HL-60 (cell line): Measurements from ENCODE around the gene APBA2.

ENCODE experiments used
- TF ChIP-seq, protein P1 (sequence below): IDR thresholded peaks from one replicate; pipeline ENCODE4 v1.5.1; 2011; ENCODE audit warnings: low read length, control low read depth, inconsistent platforms; ENCODE audit not compliant: insufficient read depth
- TF ChIP-seq, protein P2 (sequence below): IDR thresholded peaks from 2 replicates; pipeline ENCODE4 v1.6.1; 2012; ENCODE audit warnings: low read depth; ENCODE audit not compliant: insufficient replicate concordance

DNA sequence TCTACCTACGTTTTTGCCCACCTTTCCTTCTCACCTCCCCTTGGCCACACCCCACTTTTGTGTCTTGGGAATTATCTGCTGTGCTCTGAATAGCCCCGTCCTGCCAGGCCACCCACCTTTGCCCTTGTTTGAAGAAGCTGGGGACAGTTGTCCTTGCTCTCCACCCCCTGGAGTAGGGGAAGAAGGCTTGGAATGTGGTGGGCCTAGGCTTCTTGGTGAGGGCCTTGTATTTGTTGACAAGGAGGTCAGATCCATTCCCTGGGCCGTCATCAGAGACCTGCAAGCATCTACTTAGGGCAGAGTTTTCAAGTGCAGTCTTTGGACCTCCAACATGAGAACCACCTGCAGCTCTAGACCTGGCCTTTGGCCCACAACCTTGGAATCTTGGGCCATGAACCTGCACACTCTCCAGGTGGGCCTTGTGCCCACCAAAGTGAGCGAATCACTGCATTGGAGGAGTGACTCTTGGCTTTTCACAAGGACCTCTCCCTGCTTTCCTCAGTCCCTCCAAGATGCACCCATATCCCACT lies 160.6 kb downstream of the APBA2 start:
- TF ChIP-seq, protein P1, sequence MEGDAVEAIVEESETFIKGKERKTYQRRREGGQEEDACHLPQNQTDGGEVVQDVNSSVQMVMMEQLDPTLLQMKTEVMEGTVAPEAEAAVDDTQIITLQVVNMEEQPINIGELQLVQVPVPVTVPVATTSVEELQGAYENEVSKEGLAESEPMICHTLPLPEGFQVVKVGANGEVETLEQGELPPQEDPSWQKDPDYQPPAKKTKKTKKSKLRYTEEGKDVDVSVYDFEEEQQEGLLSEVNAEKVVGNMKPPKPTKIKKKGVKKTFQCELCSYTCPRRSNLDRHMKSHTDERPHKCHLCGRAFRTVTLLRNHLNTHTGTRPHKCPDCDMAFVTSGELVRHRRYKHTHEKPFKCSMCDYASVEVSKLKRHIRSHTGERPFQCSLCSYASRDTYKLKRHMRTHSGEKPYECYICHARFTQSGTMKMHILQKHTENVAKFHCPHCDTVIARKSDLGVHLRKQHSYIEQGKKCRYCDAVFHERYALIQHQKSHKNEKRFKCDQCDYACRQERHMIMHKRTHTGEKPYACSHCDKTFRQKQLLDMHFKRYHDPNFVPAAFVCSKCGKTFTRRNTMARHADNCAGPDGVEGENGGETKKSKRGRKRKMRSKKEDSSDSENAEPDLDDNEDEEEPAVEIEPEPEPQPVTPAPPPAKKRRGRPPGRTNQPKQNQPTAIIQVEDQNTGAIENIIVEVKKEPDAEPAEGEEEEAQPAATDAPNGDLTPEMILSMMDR: no peak
- TF ChIP-seq, protein P2, sequence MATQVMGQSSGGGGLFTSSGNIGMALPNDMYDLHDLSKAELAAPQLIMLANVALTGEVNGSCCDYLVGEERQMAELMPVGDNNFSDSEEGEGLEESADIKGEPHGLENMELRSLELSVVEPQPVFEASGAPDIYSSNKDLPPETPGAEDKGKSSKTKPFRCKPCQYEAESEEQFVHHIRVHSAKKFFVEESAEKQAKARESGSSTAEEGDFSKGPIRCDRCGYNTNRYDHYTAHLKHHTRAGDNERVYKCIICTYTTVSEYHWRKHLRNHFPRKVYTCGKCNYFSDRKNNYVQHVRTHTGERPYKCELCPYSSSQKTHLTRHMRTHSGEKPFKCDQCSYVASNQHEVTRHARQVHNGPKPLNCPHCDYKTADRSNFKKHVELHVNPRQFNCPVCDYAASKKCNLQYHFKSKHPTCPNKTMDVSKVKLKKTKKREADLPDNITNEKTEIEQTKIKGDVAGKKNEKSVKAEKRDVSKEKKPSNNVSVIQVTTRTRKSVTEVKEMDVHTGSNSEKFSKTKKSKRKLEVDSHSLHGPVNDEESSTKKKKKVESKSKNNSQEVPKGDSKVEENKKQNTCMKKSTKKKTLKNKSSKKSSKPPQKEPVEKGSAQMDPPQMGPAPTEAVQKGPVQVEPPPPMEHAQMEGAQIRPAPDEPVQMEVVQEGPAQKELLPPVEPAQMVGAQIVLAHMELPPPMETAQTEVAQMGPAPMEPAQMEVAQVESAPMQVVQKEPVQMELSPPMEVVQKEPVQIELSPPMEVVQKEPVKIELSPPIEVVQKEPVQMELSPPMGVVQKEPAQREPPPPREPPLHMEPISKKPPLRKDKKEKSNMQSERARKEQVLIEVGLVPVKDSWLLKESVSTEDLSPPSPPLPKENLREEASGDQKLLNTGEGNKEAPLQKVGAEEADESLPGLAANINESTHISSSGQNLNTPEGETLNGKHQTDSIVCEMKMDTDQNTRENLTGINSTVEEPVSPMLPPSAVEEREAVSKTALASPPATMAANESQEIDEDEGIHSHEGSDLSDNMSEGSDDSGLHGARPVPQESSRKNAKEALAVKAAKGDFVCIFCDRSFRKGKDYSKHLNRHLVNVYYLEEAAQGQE: no peak
